Measurements from ENCODE around the gene ARHGAP15. TPM values are rescaled to one million over a fixed set of nuclear protein-coding genes. Genes with fewer than 3 reads are reported as not detected.
A peak's percentile ranks its signal among the peaks of the same experiment; 100 is the strongest.

ARHGAP15 gene
- total RNA-seq, 1 experiment from 2014 or later: not detected

GRCh38 chr2:143160732-143161707 is 31.8 kb downstream of the ARHGAP15 start:
- H3K27ac ChIP-seq: no peak overlapping the region
- no peaks in the 10 kb centered on the region for H4K20me1 ChIP-seq (ENCODE audit: insufficient read depth)
- no peaks in the 10 kb centered on the region for H3K79me2 ChIP-seq (ENCODE audit: low read depth)
- no peaks in the 10 kb centered on the region for H3F3A ChIP-seq (ENCODE audit: insufficient read depth, low read depth)
- CTCF ChIA-PET: interaction anchor here (0.6 kb wide), 2 partner anchors 20 to 129 kb away, joined by 3 read pairs; no protein-coding TSS in a partner anchor
- H3K9me3 ChIP-seq (ENCODE audit: insufficient read depth, low read depth): no peaks in the 10 kb centered on the region
- H3K4me3 ChIP-seq: no peak overlapping the region
- no peaks in the 10 kb centered on the region for H3K36me3 ChIP-seq (ENCODE audit: low read depth)
- TF ChIP-seq EZH2 (IDR thresholded peaks at IDR 0.05; ENCODE audit: low read depth): no peak
- H3K4me2 ChIP-seq: no peak overlapping the region
- intact Hi-C loops (cut with micrococcal nuclease; ENCODE audit: unreplicated experiment): no loop called here
- POLR2A ChIA-PET (ENCODE audit: unreplicated experiment): no interaction called here
- H3K9me2 ChIP-seq (ENCODE audit: insufficient read depth): no peaks in the 10 kb centered on the region
- H3K4me1 ChIP-seq (replicated peaks; ENCODE audit: insufficient read depth): no peaks in the 10 kb centered on the region
- no peaks in the 10 kb centered on the region for H3K27me3 ChIP-seq (ENCODE audit: insufficient read depth, low read depth)
- H2AFZ ChIP-seq: no peak overlapping the region
- DNase-seq: no peak
- no TSS peak for BruUV-seq (replicated peaks)

- CTCF ChIA-PET: interaction anchor here (0.6 kb wide), 1 partner anchor 130 kb away, joined by 3 read pairs; no protein-coding TSS in a partner anchor
Observed at GRCh38 chr2:143162123-143162837, 33.1 kb downstream of the ARHGAP15 start.

GRCh38 chr2:143162997-143163396 is 33.8 kb downstream of the ARHGAP15 start:
- Histone ChIP-seq H3F3A (ENCODE audit: insufficient read depth, low read depth) (no peaks in the 10 kb centered on the region), H3K27ac (no peak overlapping the region), H3K79me2 (ENCODE audit: low read depth) (no peaks in the 10 kb centered on the region), H3K4me1 (replicated peaks; ENCODE audit: insufficient read depth) (no peaks in the 10 kb centered on the region), H2AFZ (no peak overlapping the region), H4K20me1 (ENCODE audit: insufficient read depth) (no peaks in the 10 kb centered on the region), H3K27me3 (ENCODE audit: insufficient read depth, low read depth) (no peaks in the 10 kb centered on the region), H3K36me3 (ENCODE audit: low read depth) (no peaks in the 10 kb centered on the region), H3K9me2 (ENCODE audit: insufficient read depth) (no peaks in the 10 kb centered on the region), H3K4me3 (no peak overlapping the region), H3K9me3 (ENCODE audit: insufficient read depth, low read depth) (no peaks in the 10 kb centered on the region), H3K4me2 (no peak overlapping the region)
- BruUV-seq (replicated peaks): no TSS peak
- no peak for TF ChIP-seq CTCF (conservative IDR thresholded peaks at IDR 0.05)
- TF ChIP-seq EZH2 (IDR thresholded peaks at IDR 0.05; ENCODE audit: low read depth): no peak
- CTCF ChIA-PET: no interaction called here
- no peak for DNase-seq
- POLR2A ChIA-PET (ENCODE audit: unreplicated experiment): no interaction called here
- intact Hi-C loops (cut with micrococcal nuclease; ENCODE audit: unreplicated experiment): loop anchor here (2.0 kb wide), 1 partner anchor 96 kb away; no protein-coding TSS in a partner anchor

More at GRCh38 chr2:143162123-143162837, 33.1 kb downstream of the ARHGAP15 start:
- TF ChIP-seq CTCF (conservative IDR thresholded peaks at IDR 0.05): peak; percentile 75
- TF ChIP-seq EZH2 (IDR thresholded peaks at IDR 0.05; ENCODE audit: low read depth): no peak
- Histone ChIP-seq H3K9me2 (ENCODE audit: insufficient read depth) (no peaks in the 10 kb centered on the region), H2AFZ (peak overlapping the region; percentile 33; the same call in 1 of the 2 replicates), H3K79me2 (ENCODE audit: low read depth) (no peaks in the 10 kb centered on the region), H3K27ac (no peak overlapping the region), H3K9me3 (ENCODE audit: insufficient read depth, low read depth) (no peaks in the 10 kb centered on the region), H3K36me3 (ENCODE audit: low read depth) (no peaks in the 10 kb centered on the region), H3K4me2 (peak overlapping the region; percentile 23; the same call in 1 of the 2 replicates), H3K4me1 (replicated peaks; ENCODE audit: insufficient read depth) (no peaks in the 10 kb centered on the region), H3K27me3 (ENCODE audit: insufficient read depth, low read depth) (no peaks in the 10 kb centered on the region), H3F3A (ENCODE audit: insufficient read depth, low read depth) (no peaks in the 10 kb centered on the region), H3K4me3 (no peak overlapping the region), H4K20me1 (ENCODE audit: insufficient read depth) (no peaks in the 10 kb centered on the region)
- intact Hi-C loops (cut with micrococcal nuclease; ENCODE audit: unreplicated experiment): loop anchor here (2.0 kb wide), 1 partner anchor 97 kb away; no protein-coding TSS in a partner anchor
- DNase-seq: peak in 1 of 2 experiments; percentile 9
- no TSS peak for BruUV-seq (replicated peaks)
- POLR2A ChIA-PET (ENCODE audit: unreplicated experiment): no interaction called here
